Ovary (tissue), 9 donors: Measurements from ENCODE around the gene HSPA13. TPM values are rescaled to one million over a fixed set of nuclear protein-coding genes. Genes with fewer than 3 reads are reported as not detected.

Experiments used
- DNase-seq, 5 donors: peaks; one replicate each; pipeline ENCODE4 v3.0.0-alpha.2; 2019 to 2020
- H3K27ac ChIP-seq, 2 donors: fragments of 200-600 bp; one replicate each; pipeline versions ENCODE4 v1.5.1 to v1.8.0; 2019 to 2022
- H3K27me3 ChIP-seq: fragments of 200-600 bp; one replicate; pipeline ENCODE4 v1.8.0; 2022
- H3K36me3 ChIP-seq: fragments of 200-600 bp; sonication (generic); one replicate; pipeline ENCODE4 v1.5.1; 2019
- H3K4me1 ChIP-seq: one replicate; pipeline ENCODE4 v1.8.1; 2013; ENCODE audit warnings: mild to moderate bottlenecking, moderate library complexity; ENCODE audit not compliant: insufficient read depth
- H3K4me3 ChIP-seq: fragments of 200-600 bp; sonication (generic); one replicate; pipeline ENCODE4 v1.5.1; 2017
- H3K9me3 ChIP-seq, 2 donors: fragments of 200-600 bp in 1 of 2; sonication (generic) in 1 of 2; one replicate each; pipeline versions ENCODE4 v1.5.1 to v1.8.1; 2013 to 2019; ENCODE audit warnings: mild to moderate bottlenecking in 1 of 2, moderate library complexity in 1 of 2
- CTCF ChIP-seq, 3 donors: fragments of 450-650 bp in 2 of 3; fragments of 200-600 bp in 1 of 3; IDR thresholded peaks; one replicate each; pipeline versions ENCODE4 v1.5.1 to v1.8.0; 2016 to 2022; ENCODE audit warnings: antibody characterized with exemption in 3 of 3, mild to moderate bottlenecking in 1 of 3
- EP300 ChIP-seq: sonication (generic); formaldehyde crosslinking; IDR thresholded peaks from one replicate; pipeline ENCODE4 v1.6.1; 2017; ENCODE audit warnings: antibody characterized with exemption
- POLR2A ChIP-seq: fragments of 450-650 bp; IDR thresholded peaks from one replicate; pipeline ENCODE4 v1.6.1; 2017; ENCODE audit warnings: antibody characterized with exemption, mild to moderate bottlenecking, moderate library complexity
- WGBS, 3 donors: extraction: QIAGEN DNeasy Blood & Tissue Kit in 1 of 3; methylation state at CpG; one replicate each; pipeline versions ENCODE4 v1.1.5 to v1.1.7; 2013 to 2017; 5-methylcytosine and 5-hydroxymethylcytosine counted together
- intact Hi-C, 4 donors: fragments of 100-400 bp; cut with DNase I; formaldehyde crosslinking; loops; one replicate each; pipeline versions ENCODE4 v1.11.0 to v1.15.1; 2022 to 2023
- polyA plus RNA-seq, 2 donors: library from polyadenylated mRNA; stranded (reverse); fragments of 200-250 nt in 1 of 2; fragments of 350-450 nt in 1 of 2; fragmentation: Illumina TruSeq in 1 of 2; extraction: RNeasy Lipid Tissue Mini Kit (QIAGEN cat#74804) in 1 of 2; gene quantifications; one replicate each; pipeline ENCODE4 v1.2.3, GENCODE V29; 2013 to 2014
- total RNA-seq, 7 donors: library from RNA; depleted of rRNA in 2 of 7; stranded (reverse); fragments of >200 nt in 2 of 7; fragmentation: NEBNext Ultra II Directional in 3 of 7; extraction: Animal tissue kit (Norgen Biotek cat#: 25700) in 3 of 7; gene quantifications; one replicate each; pipeline versions ENCODE4 v1.1.0 to v1.2.4, GENCODE V29; 2016 to 2023
- donor health status: DM: no; HTN: no; CAD: no; lungs with moderate emphysema.
- donor health status: DM: no; HTN: no; CAD: no.
- donor health status: Bipolar disorder and iron deficiency.
- donor health status: DM: yes; HTN: yes; CAD: no.
- donor health status: DM: no; HTN: no; CAD: no.
- donor health status: DM: yes; HTN: yes; CAD: no.

Gene HSPA13
- total and polyA plus RNA-seq, 9 donors, result 12.9 to 39.1 (median 23.6) TPM

DNA sequence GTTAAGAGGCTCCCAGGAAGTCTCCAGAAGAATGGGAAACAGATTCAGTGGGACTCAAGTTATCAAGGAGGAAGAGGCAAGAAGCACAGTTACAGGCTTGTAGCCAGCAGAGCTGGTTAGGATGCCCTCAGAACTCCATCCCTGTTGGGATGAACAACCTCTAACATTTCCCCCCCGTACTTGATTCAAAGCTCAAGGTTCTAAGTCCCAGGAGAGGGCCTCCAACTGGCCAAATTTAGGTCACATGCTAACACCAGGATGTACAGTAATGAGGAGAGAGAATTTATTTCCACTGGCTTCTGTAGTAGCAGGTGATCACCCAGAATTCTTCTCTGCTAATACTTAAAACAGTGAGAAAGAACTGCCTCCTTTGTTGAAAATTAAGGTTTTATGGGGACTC is 22.3 kb upstream of the HSPA13 start:
- 43 to 62% (median 62%) methylated on average over 1 of the region's 1 CpG for WGBS, 3 donors
- intact Hi-C loops, result loop anchor here in 2 of 4 donors (10.0 kb wide), 1 partner anchor 1080 kb away; no protein-coding TSS in a partner anchor
- no peaks in the 10 kb centered on the region for H3K9me3 ChIP-seq
- H3K27ac ChIP-seq, result no peak overlapping the region
- no peaks in the 10 kb centered on the region for H3K27me3 ChIP-seq
- no peaks in the 10 kb centered on the region for H3K4me1 ChIP-seq
- TF ChIP-seq EP300 (no peak), POLR2A (no peak), CTCF (IDR thresholded peaks at IDR 0.05) (no peak)
- no peaks in the 10 kb centered on the region for H3K36me3 ChIP-seq
- no peak overlapping the region for H3K4me3 ChIP-seq
- no peak for DNase-seq

- Histone ChIP-seq H3K4me3 (no peak overlapping the region), H3K4me1 (no peaks in the 10 kb centered on the region), H3K9me3 (no peaks in the 10 kb centered on the region), H3K36me3 (no peaks in the 10 kb centered on the region), H3K27ac (no peak overlapping the region), H3K27me3 (no peaks in the 10 kb centered on the region)
- intact Hi-C loops, result loop anchor here in 2 of 4 donors (10.0 kb wide), 1 partner anchor 1081 kb away; no protein-coding TSS in a partner anchor
- 0 to 2% (median 2%) methylated on average over 1 of the region's 1 CpG for WGBS, 3 donors
- DNase-seq, result no peak
- TF ChIP-seq POLR2A (no peak), CTCF (IDR thresholded peaks at IDR 0.05) (peak; percentile 22 to 29 (median 22)), EP300 (no peak)
Measured at GRCh38 chr21:14403681-14404318, 20.9 kb upstream of the HSPA13 start.

- H3K4me1 ChIP-seq, result no peaks in the 10 kb centered on the region
- no peak overlapping the region for H3K4me3 ChIP-seq
- intact Hi-C loops, result loop anchor here in 2 of 4 donors (10.0 kb wide), 1 partner anchor 1084 kb away; no protein-coding TSS in a partner anchor
- DNase-seq, result no peak
- no peak overlapping the region for H3K27ac ChIP-seq
- H3K27me3 ChIP-seq, result no peaks in the 10 kb centered on the region
- no peaks in the 10 kb centered on the region for H3K36me3 ChIP-seq
- no peaks in the 10 kb centered on the region for H3K9me3 ChIP-seq
- 36 to 61% (median 48%) methylated on average over 1 of the region's 1 CpG for WGBS, 3 donors
- TF ChIP-seq CTCF (IDR thresholded peaks at IDR 0.05) (no peak), POLR2A (no peak), EP300 (no peak)
Measured at GRCh38 chr21:14401217-14401616, 18.3 kb upstream of the HSPA13 start.

- no peak for DNase-seq
- no peaks in the 10 kb centered on the region for H3K27me3 ChIP-seq
- H3K36me3 ChIP-seq, result no peaks in the 10 kb centered on the region
- TF ChIP-seq CTCF (IDR thresholded peaks at IDR 0.05) (no peak), POLR2A (no peak)
- 82 to 90% (median 83%) methylated on average over 2 of the region's 2 CpGs for WGBS, 3 donors
- no peaks in the 10 kb centered on the region for H3K9me3 ChIP-seq
- H3K27ac ChIP-seq, result no peak overlapping the region
- H3K4me1 ChIP-seq, result no peaks in the 10 kb centered on the region
- intact Hi-C loops, result no loop called here
- H3K4me3 ChIP-seq, result no peak overlapping the region
Measured at GRCh38 chr21:14388282-14388681, 5.3 kb upstream of the HSPA13 start.
